GM12878 (cell line): ENCODE results near the gene SPARC. TPM values are rescaled to one million over a fixed set of nuclear protein-coding genes. Genes with fewer than 3 reads are reported as not detected.

Source experiments
- ATAC-seq: fragments of 200-7000 bp; cut with Tn5 transposase; 3 replicates; pipeline ENCODE4 v1.9.1; 2020; ENCODE audit warnings: mild to moderate bottlenecking, moderate library complexity
- BruUV-seq: library from RNA; stranded (reverse); fragments of 400-500 nt; replicated peaks from 2 replicates; lab custom pipeline; 2021; lab: Mats Ljungman, UMichigan
- CTCF ChIA-PET: fragments of 300-600 bp; sonication (Branson Sonifier 250); formaldehyde crosslinking; extraction: SDS; loops from one replicate; lab custom pipeline; 2021; ENCODE audit warnings: inconsistent platforms; lab: Yijun Ruan, JAX
- POLR2A ChIA-PET: fragments of 350-600 bp; formaldehyde crosslinking; extraction: SDS; loops from one replicate; lab custom pipeline; 2021; ENCODE audit warnings: inconsistent platforms; lab: Charles Lee
- RAD21 ChIA-PET: fragments of 300-600 bp; sonication (Branson Sonifier 250); formaldehyde crosslinking; loops from one replicate; lab custom pipeline; 2023; ENCODE audit warnings: antibody characterized with exemption; ENCODE audit not compliant: unreplicated experiment; lab: Charles Lee
- SMC1A ChIA-PET: fragments of 300-600 bp; sonication (Branson Sonifier 250); formaldehyde crosslinking; loops from one replicate; lab custom pipeline; 2023; ENCODE audit not compliant: unreplicated experiment, uncharacterized antibody; lab: Charles Lee
- DNase-seq: peaks from one replicate; pipeline ENCODE4 v3.0.0-alpha.2; 2011; ENCODE audit warnings: low read depth, low spot score
- FAIRE-seq: peaks from 3 replicates; lab custom pipeline; 2011; peaks lifted over from hg19 to GRCh38; lab: Jason Lieb, UNC
- H2AFZ ChIP-seq: 2 replicates; pipeline ENCODE4 v1.6.0; 2011; ENCODE audit warnings: low read depth, low read length, control low read depth; ENCODE audit not compliant: control insufficient read depth
- H3K27ac ChIP-seq: 2 replicates; pipeline ENCODE4 v1.5.1; 2011; ENCODE audit warnings: control low read depth; ENCODE audit not compliant: control insufficient read depth, insufficient read depth
- H3K27me3 ChIP-seq, 2 experiments: replicated peaks in 1 of 2; 2 replicates each; pipeline versions ENCODE4 v1.6.0 to v1.6.1; 2011; ENCODE audit warnings: low read length in 1 of 2; ENCODE audit not compliant: control insufficient read depth in 2 of 2, insufficient read depth in 2 of 2
- H3K36me3 ChIP-seq, 2 experiments: 2 replicates each; pipeline ENCODE4 v1.5.1; 2011; ENCODE audit warnings: low read length in 1 of 2; ENCODE audit not compliant: control insufficient read depth in 2 of 2, insufficient read depth in 2 of 2
- H3K4me1 ChIP-seq: 2 replicates; pipeline ENCODE4 v1.6.1; 2011; ENCODE audit warnings: mild to moderate bottlenecking, low read length, moderate library complexity, mixed read lengths; ENCODE audit not compliant: control insufficient read depth, insufficient read depth
- H3K4me2 ChIP-seq: 2 replicates; pipeline ENCODE4 v1.6.0; 2011; ENCODE audit warnings: control low read depth; ENCODE audit not compliant: control insufficient read depth, insufficient read depth
- H3K4me3 ChIP-seq: fragments of 200-600 bp; sonication (generic); 2 replicates; pipeline ENCODE4 v1.5.1; 2016
- H3K79me2 ChIP-seq: 2 replicates; pipeline ENCODE4 v1.6.0; 2011; ENCODE audit warnings: low read length; ENCODE audit not compliant: control insufficient read depth, insufficient read depth
- H3K9ac ChIP-seq: 2 replicates; pipeline ENCODE4 v1.8.0; 2011; ENCODE audit warnings: low read length, control low read depth, mixed read lengths; ENCODE audit not compliant: control insufficient read depth, insufficient read depth
- H3K9me3 ChIP-seq: replicated peaks from 3 replicates; pipeline ENCODE4 v1.5.1; 2011; ENCODE audit warnings: mild to moderate bottlenecking, low read length; ENCODE audit not compliant: control insufficient read depth, insufficient read depth
- H4K20me1 ChIP-seq: 2 replicates; pipeline ENCODE4 v1.6.0; 2011; ENCODE audit not compliant: control insufficient read depth, insufficient read depth
- CEBPZ ChIP-seq: fragments of 150-350 bp; IDR thresholded peaks from 2 replicates; pipeline ENCODE4 v1.6.1; 2016; ENCODE audit warnings: low read depth, low read length
- CHD2 ChIP-seq: IDR thresholded peaks from 2 replicates; pipeline ENCODE4 v1.6.1; 2011; ENCODE audit warnings: low read depth, low read length, improper control_type of control experiment, borderline replicate concordance
- GABPA ChIP-seq: IDR thresholded peaks from 2 replicates; pipeline ENCODE4 v1.6.1; 2014; ENCODE audit warnings: antibody characterized with exemption, low read depth, mild to moderate bottlenecking, inconsistent platforms
- MXI1 ChIP-seq: fragments of 150-350 bp; IDR thresholded peaks from 2 replicates; pipeline ENCODE4 v1.6.1; 2011; ENCODE audit warnings: low read depth, mild to moderate bottlenecking, inconsistent platforms, low read length, improper control_type of control experiment
- PRDM15 ChIP-seq: fragments of 450-650 bp; formaldehyde crosslinking; IDR thresholded peaks from 2 replicates; pipeline ENCODE4 v1.4.0; 2020; ENCODE audit warnings: mild to moderate bottlenecking, moderate library complexity
- RAD51 ChIP-seq: fragments of 450-650 bp; IDR thresholded peaks from 2 replicates; pipeline ENCODE4 v1.6.1; 2016; ENCODE audit warnings: moderate library complexity, mild to moderate bottlenecking, inconsistent platforms
- SP1 ChIP-seq: IDR thresholded peaks from one replicate; pipeline ENCODE4 v1.6.1; 2011; ENCODE audit warnings: low read depth, low read length
- SPI1 ChIP-seq: IDR thresholded peaks from 2 replicates; pipeline ENCODE4 v1.6.1; 2011; ENCODE audit warnings: low read depth, mild to moderate bottlenecking, low read length, moderate library complexity, borderline replicate concordance; ENCODE audit not compliant: insufficient read depth
- ZNF687 ChIP-seq: fragments of 450-650 bp; IDR thresholded peaks from 2 replicates; pipeline ENCODE4 v1.6.1; 2017; ENCODE audit warnings: mild to moderate bottlenecking, moderate library complexity
- WGBS: methylation state at CpG from one replicate; pipeline ENCODE4 v1.1.6; 2016; ENCODE audit warnings: low lambda C conversion rate; ENCODE audit not compliant: insufficient replicate concordance, insufficient coverage; ENCODE audit errors: missing lambda C conversion rate; 5-methylcytosine and 5-hydroxymethylcytosine counted together
- in situ Hi-C: fragments of 300-500 bp; cut with MboI; formaldehyde crosslinking; loops from 9 replicates; pipeline ENCODE4 v1.14.3; 2018; ENCODE audit warnings: mixed read lengths
- intact Hi-C: fragments of 100-400 bp; cut with micrococcal nuclease; formaldehyde crosslinking; loops from one replicate; pipeline ENCODE4 v1.14.2; 2022; ENCODE audit not compliant: unreplicated experiment
- polyA plus RNA-seq, 11 experiments: library from polyadenylated mRNA; depleted of rRNA in 4 of 11; unstranded in 6 of 11; stranded (reverse) in 5 of 11; fragments of >200 nt; fragmentation: Nextera tagmentation in 4 of 11; fragmentation: Illumina TruSeq in 1 of 11; extraction: Ambion mirVana in 4 of 11; extraction: Trizol in 1 of 11; gene quantifications; 1 replicate in 1 of 11; 2 replicates in 10 of 11; pipeline versions ENCODE4 v1.2.1 to v1.2.3, GENCODE V29; 2011 to 2016; ENCODE audit warnings: inconsistent platforms in 2 of 11, missing spikeins in 2 of 11, low read depth in 1 of 11
- total RNA-seq, 4 experiments: library from RNA; depleted of rRNA in 3 of 4; stranded (reverse); fragments of >200 nt in 3 of 4; fragmentation: Illumina TruSeq in 1 of 4; extraction: Trizol in 1 of 4; gene quantifications; 2 replicates each; pipeline versions ENCODE4 v1.2.1 to v1.2.3, GENCODE V29; 2013 to 2021

Gene SPARC
- total and polyA plus RNA-seq, 10 of the 15 experiments (the other 5 are each of a cell fraction or from before 2014, with no cell fraction given): 29.6 to 154 (median 57.0) TPM

- TF ChIP-seq PRDM15 (CRISPR knock-in tag) (no peak), GABPA (no peak)
Observed at GRCh38 chr5:151686674-151687407, at the start of gene SPARC (continued).

- Histone ChIP-seq H3K4me1 (peaks cover 13% of the 10 kb centered on the region), H4K20me1 (no peaks in the 10 kb centered on the region), H3K4me2 (no peak overlapping the region), H3K4me3 (no peak overlapping the region), H2AFZ (no peak overlapping the region), H3K9me3 (no peaks in the 10 kb centered on the region; the same call in 2 of the 3 replicates), H3K36me3 (0 out of 4 replicates have a peak, but pooled peaks cover 0 to 4% of the 10 kb centered on the region in 2 experiments), H3K9ac (no peak overlapping the region), H3K27ac (no peak overlapping the region), H3K27me3 (no peaks in the 10 kb centered on the region), H3K79me2 (no peaks in the 10 kb centered on the region; the same call in 1 of the 2 replicates)
- no CpG with 5 or more reads among the region's 1 CpG for WGBS
- RAD21 ChIA-PET: interaction anchor here (1.4 to 11.2 kb wide), 3 partner anchors 15 to 84 kb away, joined by 6 to 207 read pairs (median 125); no protein-coding TSS in a partner anchor
- FAIRE-seq (no peak), ATAC-seq (no peak), DNase-seq (no peak)
- SMC1A ChIA-PET: interaction anchor here (1.0 to 11.1 kb wide), 6 partner anchors 14 to 226 kb away, joined by 3 to 154 read pairs (median 6); no protein-coding TSS in a partner anchor
- no TSS peak for BruUV-seq
- POLR2A ChIA-PET: interaction anchor here (1.5 to 3.3 kb wide), 2 partner anchors 9 to 13 kb away, joined by 5 to 9 read pairs; no protein-coding TSS in a partner anchor
- in situ Hi-C loops: no loop called here
- intact Hi-C loops: no loop called here
- CTCF ChIA-PET: interaction anchor here (1.1 to 13.9 kb wide), 6 partner anchors 14 to 83 kb away, joined by 3 to 381 read pairs (median 31); partner anchors contain the start of gene G3BP1
- TF ChIP-seq RAD51: no peak
- no peak for TF ChIP-seq CHD2
- TF ChIP-seq SP1: no peak
- TF ChIP-seq SPI1: no peak
- no peak for TF ChIP-seq CEBPZ
- TF ChIP-seq MXI1: no peak
- TF ChIP-seq ZNF687: no peak
Observed at GRCh38 chr5:151735646-151736045, 48.9 kb upstream of the SPARC start.
